Measurements from ENCODE around the gene FKBP7. TPM values are rescaled to one million over a fixed set of nuclear protein-coding genes. Genes with fewer than 3 reads are reported as not detected.
A peak's percentile ranks its signal among the peaks of the same experiment; 100 is the strongest.
"Not testable (repeated sequence)": the region's sequence is repeated elsewhere in the genome, so short reads cannot be mapped to it uniquely, and the experiment has no call there.

FKBP7 gene
- total RNA-seq, 1 experiment from 2014 or later = 3.6 TPM

- DNase-seq (ENCODE audit: low spot score) = peak; percentile 7
Observed at GRCh38 chr2:178449700-178450523, 28.5 kb downstream of the FKBP7 start.

- no peak for DNase-seq (ENCODE audit: low spot score)
Observed at GRCh38 chr2:178448968-178449661, 29.3 kb downstream of the FKBP7 start.

- DNase-seq (ENCODE audit: low spot score) = no peak
Observed at GRCh38 chr2:178441426-178441825, 37.0 kb downstream of the FKBP7 start.

GRCh38 chr2:178436662-178437061 is 41.7 kb downstream of the FKBP7 start:
- DNase-seq (ENCODE audit: low spot score) = no peak

- no peak for DNase-seq (ENCODE audit: low spot score)
Observed at GRCh38 chr2:178429336-178429735, 49.1 kb downstream of the FKBP7 start.

- no peak for DNase-seq (ENCODE audit: low spot score)
Observed at GRCh38 chr2:178428396-178428806, 50.0 kb downstream of the FKBP7 start.

- no peak for DNase-seq (ENCODE audit: low spot score)
Observed at GRCh38 chr2:178427458-178427857, 50.9 kb downstream of the FKBP7 start.

- no peak for DNase-seq (ENCODE audit: low spot score)
Observed at GRCh38 chr2:178426388-178426787, 52.0 kb downstream of the FKBP7 start.

GRCh38 chr2:178425255-178425827 is 53.1 kb downstream of the FKBP7 start:
- DNase-seq (ENCODE audit: low spot score) = no peak

- DNase-seq (ENCODE audit: low spot score) = not testable (repeated sequence)
Observed at GRCh38 chr2:178423746-178424145, 54.7 kb downstream of the FKBP7 start.

GRCh38 chr2:178422097-178422496 is 56.3 kb downstream of the FKBP7 start:
- no peak for DNase-seq (ENCODE audit: low spot score)

- DNase-seq (ENCODE audit: low spot score) = no peak
Observed at GRCh38 chr2:178420463-178420999, 57.9 kb downstream of the FKBP7 start.

GRCh38 chr2:178419123-178419522 is 59.3 kb downstream of the FKBP7 start:
- no peak for DNase-seq (ENCODE audit: low spot score)

- no peak for DNase-seq (ENCODE audit: low spot score)
Observed at GRCh38 chr2:178418426-178418825, 60.0 kb downstream of the FKBP7 start.

GRCh38 chr2:178417916-178418315 is 60.5 kb downstream of the FKBP7 start:
- no peak for DNase-seq (ENCODE audit: low spot score)

GRCh38 chr2:178415979-178416378 is 62.4 kb downstream of the FKBP7 start:
- DNase-seq (ENCODE audit: low spot score) = no peak

GRCh38 chr2:178414266-178415247 is 63.8 kb downstream of the FKBP7 start:
- peak; percentile 93 for DNase-seq (ENCODE audit: low spot score)

All from A172 (cell line).